GM12878 (cell line): ENCODE data around the gene HNRNPF. TPM values are rescaled to one million over a fixed set of nuclear protein-coding genes. Genes with fewer than 3 reads are reported as not detected.

Experiments used
- ATAC-seq: fragments of 200-7000 bp; cut with Tn5 transposase; 3 replicates; pipeline ENCODE4 v1.9.1; 2020; ENCODE audit warnings: mild to moderate bottlenecking, moderate library complexity
- BruUV-seq: library from RNA; stranded (reverse); fragments of 400-500 nt; replicated peaks from 2 replicates; lab custom pipeline; 2021; lab: Mats Ljungman, UMichigan
- CTCF ChIA-PET: fragments of 300-600 bp; sonication (Branson Sonifier 250); formaldehyde crosslinking; extraction: SDS; loops from one replicate; lab custom pipeline; 2021; ENCODE audit warnings: inconsistent platforms; lab: Yijun Ruan, JAX
- POLR2A ChIA-PET: fragments of 350-600 bp; formaldehyde crosslinking; extraction: SDS; loops from one replicate; lab custom pipeline; 2021; ENCODE audit warnings: inconsistent platforms; lab: Charles Lee
- RAD21 ChIA-PET: fragments of 300-600 bp; sonication (Branson Sonifier 250); formaldehyde crosslinking; loops from one replicate; lab custom pipeline; 2023; ENCODE audit warnings: antibody characterized with exemption; ENCODE audit not compliant: unreplicated experiment; lab: Charles Lee
- SMC1A ChIA-PET: fragments of 300-600 bp; sonication (Branson Sonifier 250); formaldehyde crosslinking; loops from one replicate; lab custom pipeline; 2023; ENCODE audit not compliant: unreplicated experiment, uncharacterized antibody; lab: Charles Lee
- DNase-seq: peaks from one replicate; pipeline ENCODE4 v3.0.0-alpha.2; 2011; ENCODE audit warnings: low read depth, low spot score
- FAIRE-seq: peaks from 3 replicates; lab custom pipeline; 2011; peaks lifted over from hg19 to GRCh38; lab: Jason Lieb, UNC
- H2AFZ ChIP-seq: 2 replicates; pipeline ENCODE4 v1.6.0; 2011; ENCODE audit warnings: low read depth, low read length, control low read depth; ENCODE audit not compliant: control insufficient read depth
- H3K27ac ChIP-seq: 2 replicates; pipeline ENCODE4 v1.5.1; 2011; ENCODE audit warnings: control low read depth; ENCODE audit not compliant: control insufficient read depth, insufficient read depth
- H3K27me3 ChIP-seq, 2 experiments: replicated peaks in 1 of 2; 2 replicates each; pipeline versions ENCODE4 v1.6.0 to v1.6.1; 2011; ENCODE audit warnings: low read length in 1 of 2; ENCODE audit not compliant: control insufficient read depth in 2 of 2, insufficient read depth in 2 of 2
- H3K36me3 ChIP-seq, 2 experiments: 2 replicates each; pipeline ENCODE4 v1.5.1; 2011; ENCODE audit warnings: low read length in 1 of 2; ENCODE audit not compliant: control insufficient read depth in 2 of 2, insufficient read depth in 2 of 2
- H3K4me1 ChIP-seq: 2 replicates; pipeline ENCODE4 v1.6.1; 2011; ENCODE audit warnings: mild to moderate bottlenecking, low read length, moderate library complexity, mixed read lengths; ENCODE audit not compliant: control insufficient read depth, insufficient read depth
- H3K4me2 ChIP-seq: 2 replicates; pipeline ENCODE4 v1.6.0; 2011; ENCODE audit warnings: control low read depth; ENCODE audit not compliant: control insufficient read depth, insufficient read depth
- H3K4me3 ChIP-seq: fragments of 200-600 bp; sonication (generic); 2 replicates; pipeline ENCODE4 v1.5.1; 2016
- H3K79me2 ChIP-seq: 2 replicates; pipeline ENCODE4 v1.6.0; 2011; ENCODE audit warnings: low read length; ENCODE audit not compliant: control insufficient read depth, insufficient read depth
- H3K9ac ChIP-seq: 2 replicates; pipeline ENCODE4 v1.8.0; 2011; ENCODE audit warnings: low read length, control low read depth, mixed read lengths; ENCODE audit not compliant: control insufficient read depth, insufficient read depth
- H3K9me3 ChIP-seq: replicated peaks from 3 replicates; pipeline ENCODE4 v1.5.1; 2011; ENCODE audit warnings: mild to moderate bottlenecking, low read length; ENCODE audit not compliant: control insufficient read depth, insufficient read depth
- H4K20me1 ChIP-seq: 2 replicates; pipeline ENCODE4 v1.6.0; 2011; ENCODE audit not compliant: control insufficient read depth, insufficient read depth
- BACH1 ChIP-seq: fragments of 450-650 bp; IDR thresholded peaks from 2 replicates; pipeline ENCODE4 v1.6.1; 2017; ENCODE audit warnings: mild to moderate bottlenecking, borderline replicate concordance
- CBX5 ChIP-seq: sonication (generic); IDR thresholded peaks from 2 replicates; pipeline ENCODE4 v1.6.1; 2016; ENCODE audit warnings: low read depth, moderate library complexity, mild to moderate bottlenecking, inconsistent platforms
- HDGF ChIP-seq: fragments of 450-650 bp; IDR thresholded peaks from 2 replicates; pipeline ENCODE4 v1.6.1; 2016; ENCODE audit warnings: antibody characterized with exemption
- KDM1A ChIP-seq: fragments of 200-600 bp; sonication (generic); IDR thresholded peaks from 2 replicates; pipeline ENCODE4 v1.6.1; 2016; ENCODE audit warnings: borderline replicate concordance
- PAX5 ChIP-seq: IDR thresholded peaks from 2 replicates; pipeline ENCODE4 v1.6.1; 2011; ENCODE audit warnings: low read depth, low read length, borderline replicate concordance
- RAD51 ChIP-seq: fragments of 450-650 bp; IDR thresholded peaks from 2 replicates; pipeline ENCODE4 v1.6.1; 2016; ENCODE audit warnings: moderate library complexity, mild to moderate bottlenecking, inconsistent platforms
- RB1 ChIP-seq: fragments of 450-650 bp; formaldehyde crosslinking; IDR thresholded peaks from 2 replicates; pipeline ENCODE4 v1.6.1; 2017; ENCODE audit warnings: mild to moderate bottlenecking, borderline replicate concordance
- WGBS: methylation state at CpG from one replicate; pipeline ENCODE4 v1.1.6; 2016; ENCODE audit warnings: low lambda C conversion rate; ENCODE audit not compliant: insufficient replicate concordance, insufficient coverage; ENCODE audit errors: missing lambda C conversion rate; 5-methylcytosine and 5-hydroxymethylcytosine counted together
- in situ Hi-C: fragments of 300-500 bp; cut with MboI; formaldehyde crosslinking; loops from 9 replicates; pipeline ENCODE4 v1.14.3; 2018; ENCODE audit warnings: mixed read lengths
- intact Hi-C: fragments of 100-400 bp; cut with micrococcal nuclease; formaldehyde crosslinking; loops from one replicate; pipeline ENCODE4 v1.14.2; 2022; ENCODE audit not compliant: unreplicated experiment
- polyA plus RNA-seq, 11 experiments: library from polyadenylated mRNA; depleted of rRNA in 4 of 11; unstranded in 6 of 11; stranded (reverse) in 5 of 11; fragments of >200 nt; fragmentation: Nextera tagmentation in 4 of 11; fragmentation: Illumina TruSeq in 1 of 11; extraction: Ambion mirVana in 4 of 11; extraction: Trizol in 1 of 11; gene quantifications; 1 replicate in 1 of 11; 2 replicates in 10 of 11; pipeline versions ENCODE4 v1.2.1 to v1.2.3, GENCODE V29; 2011 to 2016; ENCODE audit warnings: inconsistent platforms in 2 of 11, missing spikeins in 2 of 11, low read depth in 1 of 11
- total RNA-seq, 4 experiments: library from RNA; depleted of rRNA in 3 of 4; stranded (reverse); fragments of >200 nt in 3 of 4; fragmentation: Illumina TruSeq in 1 of 4; extraction: Trizol in 1 of 4; gene quantifications; 2 replicates each; pipeline versions ENCODE4 v1.2.1 to v1.2.3, GENCODE V29; 2013 to 2021
- TF ChIP-seq, protein P1 (sequence below): fragments of 450-650 bp; IDR thresholded peaks from 2 replicates; pipeline ENCODE4 v1.6.1; 2017; ENCODE audit warnings: borderline replicate concordance
- TF ChIP-seq, protein P2 (sequence below): fragments of 150-350 bp; IDR thresholded peaks from 2 replicates; pipeline ENCODE4 v1.6.1; 2016; ENCODE audit warnings: low read depth, low read length
- TF ChIP-seq, protein P3 (sequence below): fragments of 450-650 bp; IDR thresholded peaks from 2 replicates; pipeline ENCODE4 v1.6.1; 2016; ENCODE audit warnings: mild to moderate bottlenecking

Gene HNRNPF
- total and polyA plus RNA-seq, 10 of the 15 experiments (the other 5 are each of a cell fraction or from before 2014, with no cell fraction given) = 156 to 373 (median 293) TPM

DNA sequence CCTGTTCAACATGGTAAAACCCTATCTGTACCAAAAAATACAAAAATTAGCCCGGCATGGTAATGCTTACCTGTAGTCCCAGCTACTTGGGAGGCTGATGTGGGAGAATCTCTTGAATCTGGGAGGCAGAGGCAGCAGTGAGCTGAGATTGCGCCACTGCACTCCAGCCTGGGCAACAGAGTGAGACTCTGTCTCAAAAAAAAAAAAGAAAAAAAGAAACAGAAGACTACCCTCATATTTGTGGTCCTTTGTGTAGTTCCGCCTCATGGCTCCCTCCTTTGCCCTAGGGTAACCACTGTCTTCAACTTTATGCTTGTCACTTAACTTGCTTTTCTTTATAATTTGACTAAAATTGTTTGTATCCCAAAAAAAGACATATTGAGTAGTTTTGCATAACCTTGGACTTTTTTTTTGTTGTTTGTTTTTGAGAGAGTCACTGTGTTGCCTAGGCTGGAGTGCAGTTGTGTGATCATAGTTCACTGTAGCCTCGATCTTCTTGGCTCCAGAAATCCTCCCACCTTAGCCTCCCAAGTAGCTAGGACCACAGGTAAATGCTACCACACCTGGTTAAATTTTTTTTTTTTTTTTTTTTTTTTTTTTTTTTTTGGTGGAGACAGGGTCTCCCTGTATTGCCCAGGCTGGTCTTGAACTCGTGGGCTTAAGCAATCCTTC is 31.6 kb upstream of the HNRNPF start:
- ATAC-seq = no peak
- FAIRE-seq = no peak
- Histone ChIP-seq H3K79me2 (peaks cover 5% of the 10 kb centered on the region), H3K4me1 (peaks cover 4% of the 10 kb centered on the region), H3K4me2 (no peak overlapping the region), H3K4me3 (no peak overlapping the region), H3K36me3 (no peaks in the 10 kb centered on the region), H3K27ac (no peak overlapping the region), H3K9ac (no peak overlapping the region), H3K9me3 (no peaks in the 10 kb centered on the region), H3K27me3 (no peaks in the 10 kb centered on the region), H4K20me1 (no peaks in the 10 kb centered on the region), H2AFZ (no peak overlapping the region)
- DNase-seq = no peak
- WGBS = 51% methylated on average over 4 of the region's 5 CpGs
- ChIA-PET RAD21 (interaction anchor here (1.3 kb wide), 1 partner anchor 12 kb away, joined by 3 read pairs; no protein-coding TSS in a partner anchor), SMC1A (no interaction called here), POLR2A (interaction anchor here (0.6 to 1.0 kb wide), 4 partner anchors 9 to 208 kb away, joined by 3 to 6 read pairs (median 3); no protein-coding TSS in a partner anchor), CTCF (no interaction called here)
- no TSS peak for BruUV-seq
- intact Hi-C loops = no loop called here
- TF ChIP-seq RB1 = no peak
- no peak for TF ChIP-seq PAX5
- no peak for TF ChIP-seq HDGF
- TF ChIP-seq, protein P1, sequence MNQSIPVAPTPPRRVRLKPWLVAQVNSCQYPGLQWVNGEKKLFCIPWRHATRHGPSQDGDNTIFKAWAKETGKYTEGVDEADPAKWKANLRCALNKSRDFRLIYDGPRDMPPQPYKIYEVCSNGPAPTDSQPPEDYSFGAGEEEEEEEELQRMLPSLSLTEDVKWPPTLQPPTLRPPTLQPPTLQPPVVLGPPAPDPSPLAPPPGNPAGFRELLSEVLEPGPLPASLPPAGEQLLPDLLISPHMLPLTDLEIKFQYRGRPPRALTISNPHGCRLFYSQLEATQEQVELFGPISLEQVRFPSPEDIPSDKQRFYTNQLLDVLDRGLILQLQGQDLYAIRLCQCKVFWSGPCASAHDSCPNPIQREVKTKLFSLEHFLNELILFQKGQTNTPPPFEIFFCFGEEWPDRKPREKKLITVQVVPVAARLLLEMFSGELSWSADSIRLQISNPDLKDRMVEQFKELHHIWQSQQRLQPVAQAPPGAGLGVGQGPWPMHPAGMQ = no peak
- TF ChIP-seq, protein P2, sequence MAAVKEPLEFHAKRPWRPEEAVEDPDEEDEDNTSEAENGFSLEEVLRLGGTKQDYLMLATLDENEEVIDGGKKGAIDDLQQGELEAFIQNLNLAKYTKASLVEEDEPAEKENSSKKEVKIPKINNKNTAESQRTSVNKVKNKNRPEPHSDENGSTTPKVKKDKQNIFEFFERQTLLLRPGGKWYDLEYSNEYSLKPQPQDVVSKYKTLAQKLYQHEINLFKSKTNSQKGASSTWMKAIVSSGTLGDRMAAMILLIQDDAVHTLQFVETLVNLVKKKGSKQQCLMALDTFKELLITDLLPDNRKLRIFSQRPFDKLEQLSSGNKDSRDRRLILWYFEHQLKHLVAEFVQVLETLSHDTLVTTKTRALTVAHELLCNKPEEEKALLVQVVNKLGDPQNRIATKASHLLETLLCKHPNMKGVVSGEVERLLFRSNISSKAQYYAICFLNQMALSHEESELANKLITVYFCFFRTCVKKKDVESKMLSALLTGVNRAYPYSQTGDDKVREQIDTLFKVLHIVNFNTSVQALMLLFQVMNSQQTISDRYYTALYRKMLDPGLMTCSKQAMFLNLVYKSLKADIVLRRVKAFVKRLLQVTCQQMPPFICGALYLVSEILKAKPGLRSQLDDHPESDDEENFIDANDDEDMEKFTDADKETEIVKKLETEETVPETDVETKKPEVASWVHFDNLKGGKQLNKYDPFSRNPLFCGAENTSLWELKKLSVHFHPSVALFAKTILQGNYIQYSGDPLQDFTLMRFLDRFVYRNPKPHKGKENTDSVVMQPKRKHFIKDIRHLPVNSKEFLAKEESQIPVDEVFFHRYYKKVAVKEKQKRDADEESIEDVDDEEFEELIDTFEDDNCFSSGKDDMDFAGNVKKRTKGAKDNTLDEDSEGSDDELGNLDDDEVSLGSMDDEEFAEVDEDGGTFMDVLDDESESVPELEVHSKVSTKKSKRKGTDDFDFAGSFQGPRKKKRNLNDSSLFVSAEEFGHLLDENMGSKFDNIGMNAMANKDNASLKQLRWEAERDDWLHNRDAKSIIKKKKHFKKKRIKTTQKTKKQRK = no peak
- TF ChIP-seq CBX5 = no peak
- no peak for TF ChIP-seq BACH1
- TF ChIP-seq RAD51 = no peak
- TF ChIP-seq, protein P3, sequence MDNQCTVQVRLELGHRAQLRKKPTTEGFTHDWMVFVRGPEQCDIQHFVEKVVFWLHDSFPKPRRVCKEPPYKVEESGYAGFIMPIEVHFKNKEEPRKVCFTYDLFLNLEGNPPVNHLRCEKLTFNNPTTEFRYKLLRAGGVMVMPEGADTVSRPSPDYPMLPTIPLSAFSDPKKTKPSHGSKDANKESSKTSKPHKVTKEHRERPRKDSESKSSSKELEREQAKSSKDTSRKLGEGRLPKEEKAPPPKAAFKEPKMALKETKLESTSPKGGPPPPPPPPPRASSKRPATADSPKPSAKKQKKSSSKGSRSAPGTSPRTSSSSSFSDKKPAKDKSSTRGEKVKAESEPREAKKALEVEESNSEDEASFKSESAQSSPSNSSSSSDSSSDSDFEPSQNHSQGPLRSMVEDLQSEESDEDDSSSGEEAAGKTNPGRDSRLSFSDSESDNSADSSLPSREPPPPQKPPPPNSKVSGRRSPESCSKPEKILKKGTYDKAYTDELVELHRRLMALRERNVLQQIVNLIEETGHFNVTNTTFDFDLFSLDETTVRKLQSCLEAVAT = no peak
- TF ChIP-seq KDM1A = no peak
- in situ Hi-C loops = no loop called here
